Spleen (tissue), 7 donors: ENCODE results near the gene LSAMP.

ENCODE experiments used
- POLR2A ChIP-seq, 3 donors: fragments of 450-650 bp; IDR thresholded peaks; one replicate each; pipeline ENCODE4 v1.5.1; 2017; ENCODE audit warnings: antibody characterized with exemption in 3 of 3, mild to moderate bottlenecking in 1 of 3
- POLR2AphosphoS5 ChIP-seq, 3 donors: sonication (generic); formaldehyde crosslinking; IDR thresholded peaks; one replicate each; pipeline ENCODE4 v1.5.1; 2017; ENCODE audit warnings: antibody characterized with exemption in 3 of 3
- TF ChIP-seq, protein P1 (sequence below), 11 experiments: fragments of 200-600 bp in 7 of 11; fragments of 450-650 bp in 4 of 11; sonication (generic) in 4 of 11; IDR thresholded peaks in 8 of 11; conservative IDR thresholded peaks in 3 of 11; 1 replicate in 7 of 11; 2 replicates in 4 of 11; pipeline versions ENCODE4 v1.4.0 to v1.8.0; 2016 to 2021; ENCODE audit warnings: antibody characterized with exemption in 11 of 11, inconsistent platforms in 4 of 11, mild to moderate bottlenecking in 1 of 11
- donor health status: DM: no; HTN: no; CAD: no; lungs with moderate emphysema.
- donor health status: DM: no; HTN: no; CAD: no.
- donor health status: DM: no; HTN: no; CAD: no.

DNA sequence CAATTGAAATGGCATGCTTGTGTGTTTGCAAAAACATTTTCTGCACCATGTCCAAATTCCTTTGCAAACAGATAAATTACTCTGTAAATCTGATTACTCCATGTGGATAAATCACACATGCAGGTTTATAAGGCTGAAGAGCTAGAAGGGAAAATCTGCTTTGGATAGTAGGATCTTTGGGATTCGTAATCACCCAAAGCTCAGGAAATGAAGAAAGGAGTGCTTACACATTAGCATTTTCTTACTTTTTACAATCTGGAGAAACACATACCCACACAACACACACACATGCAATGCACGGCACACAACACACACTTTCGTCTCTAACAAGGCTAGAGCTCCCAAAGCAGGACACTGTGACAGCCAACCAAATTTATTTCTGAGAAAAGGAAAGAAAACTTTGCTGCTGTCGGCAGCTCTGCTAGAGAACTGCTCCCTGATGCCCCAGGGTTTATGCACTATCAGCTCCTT, 2.1 kb downstream of the LSAMP start:
- TF ChIP-seq POLR2A (IDR thresholded peaks at IDR 0.05) (no peak), POLR2AphosphoS5 (IDR thresholded peaks at IDR 0.05) (no peak)
- TF ChIP-seq, protein P1, sequence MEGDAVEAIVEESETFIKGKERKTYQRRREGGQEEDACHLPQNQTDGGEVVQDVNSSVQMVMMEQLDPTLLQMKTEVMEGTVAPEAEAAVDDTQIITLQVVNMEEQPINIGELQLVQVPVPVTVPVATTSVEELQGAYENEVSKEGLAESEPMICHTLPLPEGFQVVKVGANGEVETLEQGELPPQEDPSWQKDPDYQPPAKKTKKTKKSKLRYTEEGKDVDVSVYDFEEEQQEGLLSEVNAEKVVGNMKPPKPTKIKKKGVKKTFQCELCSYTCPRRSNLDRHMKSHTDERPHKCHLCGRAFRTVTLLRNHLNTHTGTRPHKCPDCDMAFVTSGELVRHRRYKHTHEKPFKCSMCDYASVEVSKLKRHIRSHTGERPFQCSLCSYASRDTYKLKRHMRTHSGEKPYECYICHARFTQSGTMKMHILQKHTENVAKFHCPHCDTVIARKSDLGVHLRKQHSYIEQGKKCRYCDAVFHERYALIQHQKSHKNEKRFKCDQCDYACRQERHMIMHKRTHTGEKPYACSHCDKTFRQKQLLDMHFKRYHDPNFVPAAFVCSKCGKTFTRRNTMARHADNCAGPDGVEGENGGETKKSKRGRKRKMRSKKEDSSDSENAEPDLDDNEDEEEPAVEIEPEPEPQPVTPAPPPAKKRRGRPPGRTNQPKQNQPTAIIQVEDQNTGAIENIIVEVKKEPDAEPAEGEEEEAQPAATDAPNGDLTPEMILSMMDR (IDR thresholded peaks at IDR 0.05 in 8 of 11, conservative IDR thresholded peaks at IDR 0.05 in 3 of 11), result no peak
